K562 treated with DMSO at 1 percent for 24 hours (cell line): ENCODE measurements around the gene DUSP8. TPM values are rescaled to one million over a fixed set of nuclear protein-coding genes. Genes with fewer than 3 reads are reported as not detected.

ENCODE experiments used
- total RNA-seq: library from RNA; unstranded; fragments of 300-600 nt; gene quantifications from 2 replicates; pipeline ENCODE4 v1.2.3, GENCODE V29; 2022; ENCODE audit warnings: low read depth; ENCODE audit not compliant: insufficient read depth

Gene DUSP8
- 0.51 and 0.57 TPM in 2 replicates for total RNA-seq

GRCh38 chr11:1572197-1573076 is at the start of gene DUSP8:
DUSP8 (minus strand) TSS chr11:1572271; CDS start chr11:1565826, 6,445 bp downstream.

DNA sequence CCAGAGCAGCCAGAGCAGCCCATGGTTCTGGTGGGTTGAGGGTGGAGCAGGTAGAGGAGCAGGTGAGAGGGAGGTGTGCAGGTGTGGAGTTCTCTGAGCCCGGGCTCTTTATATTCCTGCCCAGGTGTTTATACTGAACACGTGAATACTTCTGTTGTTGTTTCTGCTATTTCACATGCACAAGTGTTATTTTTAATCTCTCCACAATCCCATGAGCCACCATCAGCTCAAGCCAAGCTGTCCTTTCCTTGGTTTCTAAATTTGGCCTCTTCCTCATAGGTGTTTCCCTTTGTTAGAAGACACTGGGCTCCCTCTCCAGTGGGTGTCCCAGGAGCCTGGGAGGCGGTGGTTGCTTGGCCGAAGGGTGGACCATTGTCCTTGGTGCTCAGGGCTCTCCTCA is 36.3 kb upstream of the DUSP8 start, which contains the start of gene KRTAP5-3:
TSS of gene KRTAP5-3 (minus strand) at position 101 of the 400 bp plus-strand sequence. CDS start at position 23, 78 bp downstream.

DNA sequence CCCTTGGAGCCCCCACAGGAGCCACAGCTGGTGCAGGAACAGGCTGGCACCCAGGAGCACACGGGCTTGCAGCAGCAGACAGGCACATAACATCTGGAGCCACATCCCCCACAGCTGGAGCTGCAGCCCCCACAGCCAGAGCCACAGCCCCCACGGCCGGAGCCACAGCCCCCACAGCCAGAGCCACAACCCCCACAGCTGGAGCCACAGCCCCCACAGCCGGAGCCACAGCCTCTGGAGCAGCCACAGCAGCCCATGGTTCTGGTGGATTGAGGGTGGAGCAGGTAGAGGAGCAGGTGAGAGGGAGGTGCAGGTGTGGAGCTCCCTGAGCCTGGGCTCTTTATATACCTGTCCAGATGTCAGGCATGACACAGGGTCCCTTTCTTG is 25.9 kb upstream of the DUSP8 start, which contains the start of gene KRTAP5-2:
TSS of gene KRTAP5-2 (minus strand) at position 301 of the 387 bp plus-strand sequence. CDS start at position 257, 44 bp downstream.

DNA sequence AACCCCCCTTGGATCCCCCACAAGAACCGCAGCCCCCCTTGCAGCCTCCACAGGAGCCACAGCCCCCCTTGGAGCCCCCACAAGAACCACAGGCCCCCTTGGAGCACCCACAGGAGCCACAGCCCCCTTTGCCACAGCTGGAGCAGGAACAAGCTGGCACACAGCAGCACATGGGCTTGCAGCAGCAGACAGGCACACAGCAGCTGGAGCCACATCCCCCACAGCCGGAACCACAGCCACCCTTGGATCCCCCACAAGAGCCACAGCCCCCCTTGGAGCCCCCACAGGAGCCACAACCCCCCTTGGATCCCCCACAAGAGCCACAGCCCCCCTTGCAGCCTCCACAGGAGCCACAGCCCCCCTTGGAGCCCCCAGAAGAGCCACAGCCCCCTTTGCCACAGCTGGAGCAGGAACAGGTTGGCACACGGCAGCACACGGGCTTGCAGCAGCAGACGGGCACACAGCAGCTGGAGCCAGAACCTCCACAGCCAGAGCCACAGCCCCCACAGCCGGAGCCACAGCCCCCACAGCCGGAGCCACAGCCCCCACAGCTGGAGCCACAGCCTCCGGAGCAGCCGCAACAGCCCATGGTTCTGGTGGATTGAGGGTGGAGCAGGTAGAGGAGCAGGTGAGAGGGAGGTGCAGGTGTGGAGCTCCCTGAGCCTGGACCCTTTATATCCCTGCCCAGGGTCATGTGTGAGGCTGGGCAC is 12.7 kb upstream of the DUSP8 start, which contains the start of gene KRTAP5-1:
TSS of gene KRTAP5-1 (minus strand) at position 623 of the 710 bp plus-strand sequence. CDS start at position 589, 34 bp downstream.

Other genes starting within 250 kb of the DUSP8 start
- gene BRSK2, start 182.3 kb downstream of the DUSP8 start, total RNA-seq = 0.34 TPM in 1 of 2 replicates, not detected in the other
- 37.8 and 42.5 TPM in 2 replicates for gene MOB2, start 85.5 kb downstream of the DUSP8 start, total RNA-seq
- gene KRTAP5-1, start 13.0 kb upstream of the DUSP8 start, total RNA-seq = not detected in 2 replicates
- gene KRTAP5-2, start 26.0 kb upstream of the DUSP8 start, total RNA-seq = not detected in 2 replicates
- not detected in 2 replicates for gene KRTAP5-3, start 36.2 kb upstream of the DUSP8 start, total RNA-seq
- gene KRTAP5-4, start 49.9 kb upstream of the DUSP8 start, total RNA-seq = not detected in 2 replicates
- not detected in 2 replicates for gene KRTAP5-5, start 57.5 kb upstream of the DUSP8 start, total RNA-seq
- not detected in 2 replicates for gene KRTAP5-6, start 124.9 kb upstream of the DUSP8 start, total RNA-seq
- gene IFITM10, start 178.3 kb upstream of the DUSP8 start, total RNA-seq = 0.21 and 0.44 TPM in 2 replicates
- gene CTSD, start 191.7 kb upstream of the DUSP8 start, total RNA-seq = 408 and 410 TPM in 2 replicates